Bronchial epithelial cell (primary cell): ENCODE data around the gene HAUS6. TPM values are rescaled to one million over a fixed set of nuclear protein-coding genes. Genes with fewer than 3 reads are reported as not detected.
"Not testable (repeated sequence)": the region's sequence is repeated elsewhere in the genome, so short reads cannot be mapped to it uniquely, and the experiment has no call there.

Source experiments
- DNase-seq: peaks from one replicate; pipeline ENCODE4 v3.0.0-alpha.2; 2010; ENCODE audit warnings: low read depth
- FAIRE-seq: peaks from 2 replicates; lab custom pipeline; 2011; peaks lifted over from hg19 to GRCh38; lab: Jason Lieb, UNC
- H3K27me3 ChIP-seq: 2 replicates; pipeline ENCODE4 v1.5.1; 2011; ENCODE audit warnings: low read length; ENCODE audit not compliant: control insufficient read depth, insufficient read depth
- H3K36me3 ChIP-seq: 2 replicates; pipeline ENCODE4 v1.5.1; 2011; ENCODE audit warnings: low read length; ENCODE audit not compliant: control insufficient read depth, insufficient read depth
- H3K4me3 ChIP-seq: 2 replicates; pipeline ENCODE4 v1.5.1; 2011; ENCODE audit warnings: mild to moderate bottlenecking, low read depth, low read length, control low read depth
- CTCF ChIP-seq: IDR thresholded peaks from 2 replicates; pipeline ENCODE4 v1.5.1; 2011; ENCODE audit warnings: mild to moderate bottlenecking, moderate library complexity, low read length, control low read depth, inconsistent platforms; ENCODE audit not compliant: insufficient read depth, severe bottlenecking
- total RNA-seq: library from RNA; depleted of rRNA; stranded (reverse); fragments of >200 nt; gene quantifications from 2 replicates; pipeline ENCODE4 v1.2.1, GENCODE V29; 2014

The HAUS6 gene
- total RNA-seq, 1 donor from 2014 or later: 12.9 TPM

DNA sequence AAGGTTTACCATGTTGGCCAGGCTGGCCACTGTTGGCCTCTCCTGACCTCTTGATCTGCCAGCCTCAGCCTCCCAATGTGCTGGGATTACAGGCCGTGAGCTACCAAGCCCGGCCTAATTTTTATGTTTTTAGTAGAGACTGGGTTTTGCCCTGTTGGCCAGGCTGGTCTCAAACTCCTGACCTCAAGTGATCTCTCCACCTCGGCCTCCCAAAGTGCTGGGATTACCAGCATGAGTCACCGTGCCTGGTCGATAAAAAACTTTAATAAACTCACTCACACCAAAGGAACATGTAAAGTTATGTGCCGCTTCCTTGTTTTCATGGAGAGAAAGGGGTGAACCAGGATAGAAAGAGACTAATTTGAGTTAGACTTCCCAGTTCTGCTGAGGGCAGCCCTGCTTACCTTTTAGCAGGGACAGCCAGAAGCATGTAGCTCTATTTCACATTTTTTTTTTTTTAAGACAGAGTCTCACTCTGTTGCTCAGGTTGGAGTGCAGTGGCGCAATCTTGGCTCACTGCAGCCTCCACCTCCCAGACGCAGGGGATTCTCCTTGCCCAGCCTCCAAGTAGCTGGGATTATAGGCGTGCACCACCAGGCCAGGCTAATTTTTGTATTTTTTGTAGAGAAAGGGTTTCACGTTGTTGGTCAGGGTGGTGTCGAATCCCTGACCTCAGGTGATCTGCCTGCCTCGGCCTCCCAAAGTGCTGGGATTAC lies 11.4 kb upstream of the HAUS6 start:
- no peak for FAIRE-seq
- H3K36me3 ChIP-seq: no peaks in the 10 kb centered on the region
- no peak for TF ChIP-seq CTCF

DNA sequence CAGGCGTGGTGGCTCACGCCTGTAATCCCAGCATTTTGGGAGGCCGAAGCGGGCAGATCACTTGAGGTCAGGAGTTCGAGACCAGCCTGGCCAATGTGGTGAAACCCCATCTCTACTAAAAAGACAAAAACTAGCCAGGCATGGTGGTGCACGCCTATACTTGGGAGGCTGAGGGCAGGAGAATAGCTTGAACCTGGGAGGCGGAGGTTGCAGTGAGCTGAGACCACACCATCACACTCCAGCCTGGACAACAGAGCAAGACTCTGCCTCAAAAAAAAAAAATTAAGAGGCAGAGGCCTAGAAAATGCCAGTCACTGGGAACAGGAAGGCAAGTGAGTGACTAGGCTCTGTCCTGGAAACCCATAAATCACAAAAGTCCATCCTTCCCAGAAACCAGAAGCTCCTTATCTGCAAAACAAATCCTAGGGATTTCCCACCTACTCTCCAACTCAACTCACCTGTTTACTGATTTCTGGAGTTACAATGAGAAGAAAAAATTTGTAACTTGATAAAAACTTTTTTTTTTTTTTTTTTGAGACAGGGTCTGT lies 10.4 kb upstream of the HAUS6 start:
- not testable (repeated sequence) for DNase-seq, H3K4me3 ChIP-seq, H3K36me3 ChIP-seq, FAIRE-seq, H3K27me3 ChIP-seq

More for the DNA sequence above, 11.4 kb upstream of the HAUS6 start:
- DNase-seq: no peak
- Histone ChIP-seq H3K4me3 (no peak overlapping the region), H3K27me3 (no peaks in the 10 kb centered on the region)

- TF ChIP-seq CTCF: no peak
- DNase-seq (no peak), FAIRE-seq (no peak)
- Histone ChIP-seq H3K4me3 (no peak overlapping the region), H3K36me3 (no peaks in the 10 kb centered on the region), H3K27me3 (no peaks in the 10 kb centered on the region)
Observed at GRCh38 chr9:19108038-19108437, 5.3 kb upstream of the HAUS6 start.

DNA sequence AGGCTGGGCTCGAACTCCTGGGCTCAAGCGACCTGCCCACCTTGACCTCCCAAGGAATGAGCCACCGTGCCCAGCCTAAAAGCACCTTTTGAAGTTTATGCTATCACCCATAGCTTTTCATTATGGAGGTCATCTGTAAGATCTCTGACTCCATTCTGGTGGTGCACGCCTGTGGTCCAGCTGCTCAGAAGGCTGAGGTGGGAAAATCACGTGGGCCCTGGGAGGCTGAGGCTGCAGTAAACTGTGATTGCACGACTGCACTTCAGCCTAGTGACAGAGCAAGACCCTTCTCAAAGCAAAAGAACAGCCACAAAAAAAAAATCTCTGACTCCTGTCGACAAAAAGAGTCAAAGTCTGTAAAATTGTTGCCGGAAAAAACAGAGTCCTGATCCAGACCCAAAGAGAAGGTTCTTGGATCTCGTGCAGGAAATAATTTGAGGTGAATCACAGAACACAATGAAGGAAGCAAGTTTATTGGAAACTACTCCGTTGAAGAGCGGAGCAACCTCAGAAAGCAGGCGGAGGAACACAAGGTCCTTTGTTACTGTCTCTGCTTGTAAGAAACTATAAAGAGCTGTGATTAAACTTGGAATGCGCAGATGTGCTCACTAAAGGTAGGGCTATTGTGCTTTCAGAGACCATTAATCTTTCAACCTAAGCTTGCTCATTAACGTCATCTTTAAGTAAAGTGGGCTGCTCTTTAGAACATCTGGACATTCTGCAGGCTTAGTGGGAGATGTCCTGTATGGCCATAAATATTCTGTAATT lies 2.0 kb upstream of the HAUS6 start:
- FAIRE-seq (no peak), DNase-seq (no peak)
- H3K4me3 ChIP-seq: no peak overlapping the region
- H3K36me3 ChIP-seq: peaks cover 1% of the 10 kb centered on the region
- no peaks in the 10 kb centered on the region for H3K27me3 ChIP-seq
- TF ChIP-seq CTCF: no peak

DNA sequence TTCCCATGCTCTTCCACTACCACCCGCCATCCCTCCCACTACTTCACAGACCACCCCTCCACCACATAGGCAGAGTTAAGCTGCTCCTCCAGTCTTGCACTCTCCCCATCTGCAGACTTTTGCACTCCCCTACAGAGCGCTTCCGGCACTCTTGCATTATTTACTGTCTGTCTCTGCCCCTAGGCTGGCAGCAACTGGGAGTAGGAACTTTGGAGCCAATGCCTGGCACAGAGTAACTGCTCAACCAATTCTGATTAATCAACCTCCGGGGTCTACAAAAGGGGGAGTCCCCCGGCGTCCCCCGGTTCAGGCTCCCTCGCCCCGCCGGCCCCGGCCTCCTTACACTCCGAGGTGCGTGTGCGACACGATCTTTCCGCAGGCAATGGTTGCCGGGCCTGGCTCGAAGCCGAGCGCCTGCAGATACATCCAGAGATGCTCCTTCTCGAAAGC lies 498 bp downstream of the HAUS6 start:
- DNase-seq (no peak), FAIRE-seq (no peak)

More for the DNA sequence above, 498 bp downstream of the HAUS6 start:
- H3K36me3 ChIP-seq: peaks cover 1% of the 10 kb centered on the region
- H3K27me3 ChIP-seq: no peaks in the 10 kb centered on the region
- TF ChIP-seq CTCF: no peak
- peak overlapping the region; percentile 68 for H3K4me3 ChIP-seq
